GM12874 (cell line): ENCODE measurements around the gene FNDC3B.

Source experiments
- TF ChIP-seq, protein P1 (sequence below): IDR thresholded peaks from 2 replicates; pipeline ENCODE4 v1.5.1; 2011; ENCODE audit warnings: low read depth, mild to moderate bottlenecking, control low read depth, low read length, moderate library complexity; ENCODE audit not compliant: insufficient read depth

FNDC3B gene

DNA sequence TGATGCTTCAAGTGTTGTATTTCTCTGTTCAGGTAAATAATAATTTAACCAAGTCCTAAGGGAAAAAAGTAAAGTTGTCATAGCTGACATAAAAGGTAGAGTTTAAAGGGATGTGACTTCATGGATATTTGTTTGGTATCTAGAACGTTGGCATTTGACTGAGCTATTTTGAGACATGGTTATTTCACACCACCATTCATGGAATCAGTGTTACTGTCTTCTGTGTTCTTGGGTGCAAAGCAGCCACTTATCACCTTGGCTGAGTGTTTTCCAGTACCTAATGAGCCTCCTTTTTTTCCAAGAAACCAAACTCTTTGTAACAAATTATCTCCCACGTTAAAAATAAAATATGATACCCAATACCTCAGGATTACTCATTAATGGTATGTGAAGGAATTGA is 253.0 kb downstream of the FNDC3B start:
- TF ChIP-seq, protein P1, sequence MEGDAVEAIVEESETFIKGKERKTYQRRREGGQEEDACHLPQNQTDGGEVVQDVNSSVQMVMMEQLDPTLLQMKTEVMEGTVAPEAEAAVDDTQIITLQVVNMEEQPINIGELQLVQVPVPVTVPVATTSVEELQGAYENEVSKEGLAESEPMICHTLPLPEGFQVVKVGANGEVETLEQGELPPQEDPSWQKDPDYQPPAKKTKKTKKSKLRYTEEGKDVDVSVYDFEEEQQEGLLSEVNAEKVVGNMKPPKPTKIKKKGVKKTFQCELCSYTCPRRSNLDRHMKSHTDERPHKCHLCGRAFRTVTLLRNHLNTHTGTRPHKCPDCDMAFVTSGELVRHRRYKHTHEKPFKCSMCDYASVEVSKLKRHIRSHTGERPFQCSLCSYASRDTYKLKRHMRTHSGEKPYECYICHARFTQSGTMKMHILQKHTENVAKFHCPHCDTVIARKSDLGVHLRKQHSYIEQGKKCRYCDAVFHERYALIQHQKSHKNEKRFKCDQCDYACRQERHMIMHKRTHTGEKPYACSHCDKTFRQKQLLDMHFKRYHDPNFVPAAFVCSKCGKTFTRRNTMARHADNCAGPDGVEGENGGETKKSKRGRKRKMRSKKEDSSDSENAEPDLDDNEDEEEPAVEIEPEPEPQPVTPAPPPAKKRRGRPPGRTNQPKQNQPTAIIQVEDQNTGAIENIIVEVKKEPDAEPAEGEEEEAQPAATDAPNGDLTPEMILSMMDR = no peak

DNA sequence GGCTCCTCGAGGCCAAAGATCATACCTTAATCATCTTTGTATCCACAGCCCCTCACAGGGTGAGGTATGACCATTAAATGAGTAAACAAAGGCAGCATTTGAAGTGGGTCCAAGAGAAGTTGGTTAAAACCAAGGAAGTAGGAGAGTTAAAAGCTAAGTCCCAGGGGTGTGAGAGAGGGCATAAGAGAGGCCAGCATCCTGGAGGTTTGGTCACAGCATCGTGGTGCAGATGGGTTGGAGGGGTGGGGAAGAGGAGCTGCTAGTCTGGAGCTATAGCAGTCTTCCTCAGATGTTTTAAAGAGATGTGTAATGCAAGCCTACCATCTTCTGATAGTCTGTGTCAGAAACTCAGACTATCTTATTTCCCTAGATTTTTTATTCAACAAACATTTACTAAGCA is 253.7 kb downstream of the FNDC3B start:
- TF ChIP-seq, protein P1 = no peak

DNA sequence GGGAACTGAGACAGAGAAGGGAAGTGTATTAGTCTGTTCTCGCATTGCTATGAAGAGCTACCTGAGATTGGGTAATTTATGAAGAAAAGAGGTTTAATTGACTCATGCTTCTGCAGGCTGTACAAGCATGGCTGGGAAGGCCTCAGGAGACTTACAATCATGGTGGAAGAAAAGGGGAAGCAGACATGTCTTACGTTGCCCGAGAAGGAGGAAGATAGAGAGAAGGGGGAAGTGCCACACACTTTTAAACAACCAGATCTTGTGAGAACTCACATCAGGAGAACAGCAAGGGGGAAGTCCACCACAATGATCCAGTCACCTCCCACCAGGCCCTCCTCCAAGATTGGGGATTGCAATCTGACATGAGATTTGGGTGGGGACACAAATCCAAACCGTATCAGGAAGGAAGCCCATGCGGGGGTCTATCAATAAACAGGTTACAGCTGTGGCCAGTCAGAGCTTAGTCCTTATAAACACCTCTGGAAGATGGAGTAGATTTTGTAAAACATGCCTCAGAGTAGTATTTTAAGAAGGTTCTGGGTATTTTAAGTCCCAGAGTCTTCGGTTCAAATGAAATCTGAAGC is 254.9 kb downstream of the FNDC3B start:
- TF ChIP-seq, protein P1 = no peak

GRCh38 chr3:172296248-172296974 is 257.0 kb downstream of the FNDC3B start:
- TF ChIP-seq, protein P1 = no peak

DNA sequence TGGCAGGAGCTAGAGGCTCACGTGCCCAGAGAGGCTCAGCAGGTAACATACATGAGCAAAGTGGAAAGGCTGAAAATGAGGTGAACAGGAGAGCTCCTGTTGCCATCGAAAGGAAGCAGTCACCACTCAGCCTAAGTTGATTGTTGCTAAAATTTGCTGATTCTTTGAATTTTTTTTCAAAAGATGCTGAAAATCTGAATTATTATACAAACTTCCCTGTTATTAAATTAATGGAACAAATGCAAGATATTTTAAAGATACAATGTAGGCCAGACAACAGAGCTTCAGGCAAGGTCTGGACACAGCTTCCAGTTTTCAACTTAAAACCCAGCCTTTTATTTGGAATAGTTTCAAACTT is 257.6 kb downstream of the FNDC3B start:
- TF ChIP-seq, protein P1 = no peak

DNA sequence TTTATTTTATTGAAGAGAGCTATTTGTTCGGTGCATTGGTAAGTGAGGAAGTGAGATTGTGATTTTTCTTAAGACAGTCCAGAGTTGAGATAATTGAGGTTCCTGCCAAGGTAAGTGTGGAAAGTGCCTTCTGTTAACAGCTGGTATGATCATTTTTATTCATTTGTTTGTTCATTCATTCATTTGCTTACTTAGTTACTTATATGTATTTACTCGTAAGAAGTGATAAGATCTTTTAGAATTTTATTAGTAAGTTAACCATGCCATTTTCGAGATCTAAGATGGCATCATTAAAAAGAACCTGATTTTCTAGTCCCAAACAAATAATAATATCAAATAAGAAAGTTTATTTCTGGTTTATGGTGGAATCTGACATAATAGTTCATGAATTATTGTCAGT is 258.9 kb downstream of the FNDC3B start:
- TF ChIP-seq, protein P1 = no peak

GRCh38 chr3:172300187-172300586 is 260.8 kb downstream of the FNDC3B start:
- TF ChIP-seq, protein P1 = no peak
